ENCODE results near the gene DAZAP1. TPM values are rescaled to one million over a fixed set of nuclear protein-coding genes. Genes with fewer than 3 reads are reported as not detected.
A peak's percentile ranks its signal among the peaks of the same experiment; 100 is the strongest.
"Not testable (repeated sequence)": the region's sequence is repeated elsewhere in the genome, so short reads cannot be mapped to it uniquely, and the experiment has no call there.

Gene DAZAP1
- total RNA-seq, 2 experiments from 2014 or later = 287 to 297 TPM

GRCh38 chr19:1477056-1477455 is 69.7 kb downstream of the DAZAP1 start:
- not testable (repeated sequence) for DNase-seq, H3K36me3 Mint-ChIP-seq, H3K27ac Mint-ChIP-seq, H3K27me3 Mint-ChIP-seq, H3K9me3 Mint-ChIP-seq
- peak overlapping the region; percentile 54 for H3K4me3 Mint-ChIP-seq
- peaks cover 16% of the 10 kb centered on the region for H3K4me1 Mint-ChIP-seq

GRCh38 chr19:1478934-1479707 is 71.7 kb downstream of the DAZAP1 start, which contains the start of gene C19orf25:
C19orf25 (minus strand) TSS chr19:1479215; CDS start chr19:1478903, 312 bp downstream.
- Mint-ChIP-seq H3K27me3 (no peaks in the 10 kb centered on the region), H3K9me3 (no peaks in the 10 kb centered on the region), H3K4me3 (peak within 1 kb of the TSS; percentile 99), H3K36me3 (peaks cover 9% of the 10 kb centered on the region), H3K27ac (peak within 1 kb of the TSS; percentile 95), H3K4me1 (peaks cover 16% of the 10 kb centered on the region)
- peak; percentile 94 for DNase-seq

- Mint-ChIP-seq H3K4me1 (peaks cover 16% of the 10 kb centered on the region), H3K4me3 (no peak overlapping the region), H3K27me3 (no peaks in the 10 kb centered on the region), H3K36me3 (peaks cover 9% of the 10 kb centered on the region), H3K27ac (no peak overlapping the region), H3K9me3 (no peaks in the 10 kb centered on the region)
- no peak for DNase-seq
These were observed 74.0 kb downstream of the DAZAP1 start for GRCh38 chr19:1481224-1481892.

- Mint-ChIP-seq H3K36me3 (peaks cover 6% of the 10 kb centered on the region), H3K4me3 (no peak overlapping the region), H3K4me1 (peaks cover 13% of the 10 kb centered on the region), H3K9me3 (no peaks in the 10 kb centered on the region), H3K27ac (no peak overlapping the region), H3K27me3 (no peaks in the 10 kb centered on the region)
- no peak for DNase-seq
These were observed 74.5 kb downstream of the DAZAP1 start for GRCh38 chr19:1481893-1482360.

- Mint-ChIP-seq H3K4me3 (no peak overlapping the region), H3K27ac (no peak overlapping the region), H3K4me1 (peaks cover 9% of the 10 kb centered on the region), H3K36me3 (peaks cover 2% of the 10 kb centered on the region), H3K27me3 (no peaks in the 10 kb centered on the region), H3K9me3 (no peaks in the 10 kb centered on the region)
- no peak for DNase-seq
These were observed 75.2 kb downstream of the DAZAP1 start for GRCh38 chr19:1482361-1483130.

GRCh38 chr19:1483131-1483978 is 76.0 kb downstream of the DAZAP1 start:
- Mint-ChIP-seq H3K27me3 (no peaks in the 10 kb centered on the region), H3K9me3 (no peaks in the 10 kb centered on the region), H3K4me1 (peaks cover 7% of the 10 kb centered on the region), H3K36me3 (peaks cover 2% of the 10 kb centered on the region), H3K4me3 (no peak overlapping the region), H3K27ac (no peak overlapping the region)
- DNase-seq = no peak

GRCh38 chr19:1483979-1484428 is 76.6 kb downstream of the DAZAP1 start:
- no peak for DNase-seq
- no peaks in the 10 kb centered on the region for H3K27me3 Mint-ChIP-seq
- peaks cover under 1% of the 10 kb centered on the region for H3K36me3 Mint-ChIP-seq
- peaks cover 5% of the 10 kb centered on the region for H3K4me1 Mint-ChIP-seq
- H3K9me3 Mint-ChIP-seq = no peaks in the 10 kb centered on the region
- H3K27ac Mint-ChIP-seq = no peak overlapping the region
- H3K4me3 Mint-ChIP-seq = no peak overlapping the region

Other genes with a start within 250 kb of the DAZAP1 start
- gene SBNO2, start 233.3 kb upstream of the DAZAP1 start, total RNA-seq = 10 to 100 TPM; 50.5 to 51.6 TPM
- gene STK11, start 201.8 kb upstream of the DAZAP1 start, total RNA-seq = 10 to 100 TPM; 54.7 to 55.8 TPM
- under 1 TPM; 0.33 to 0.46 TPM for gene CBARP, start 169.6 kb upstream of the DAZAP1 start, total RNA-seq
- 100 to 1,000 TPM; 175 to 177 TPM for gene ATP5F1D, start 165.8 kb upstream of the DAZAP1 start, total RNA-seq
- gene MIDN, start 159.0 kb upstream of the DAZAP1 start, total RNA-seq = 10 to 100 TPM; 29.3 to 29.6 TPM
- 100 to 1,000 TPM; 208 to 216 TPM for gene CIRBP, start 138.3 kb upstream of the DAZAP1 start, total RNA-seq
- gene FAM174C, start 132.1 kb upstream of the DAZAP1 start, total RNA-seq = 100 to 1,000 TPM in 1 of 2 experiments, 10 to 100 TPM in 1; 99.8 to 101 TPM
- not detected for gene EFNA2, start 121.7 kb upstream of the DAZAP1 start, total RNA-seq
- gene NDUFS7, start 23.7 kb upstream of the DAZAP1 start, total RNA-seq = 100 to 1,000 TPM in 1 of 2 experiments, 10 to 100 TPM in 1; 98.7 to 101 TPM
- gene GAMT, start 6.0 kb upstream of the DAZAP1 start, total RNA-seq = 10 to 100 TPM; 36.5 to 37.6 TPM
- gene RPS15, start 30.8 kb downstream of the DAZAP1 start, total RNA-seq = 1,000 to 10,000 TPM; 1,472 to 1,524 TPM
- under 1 TPM; 0.21 to 0.26 TPM for gene APC2, start 42.5 kb downstream of the DAZAP1 start, total RNA-seq
- gene C19orf25, start 71.6 kb downstream of the DAZAP1 start, total RNA-seq = 10 to 100 TPM; 27.0 to 28.7 TPM
- 1 to 10 TPM; 1.5 to 1.7 TPM for gene PCSK4, start 82.8 kb downstream of the DAZAP1 start, total RNA-seq
- gene REEP6, start 83.6 kb downstream of the DAZAP1 start, total RNA-seq = 1 to 10 TPM; 1.3 to 1.8 TPM
- 1 to 10 TPM; 1.1 to 1.5 TPM for gene ADAMTSL5, start 105.4 kb downstream of the DAZAP1 start, total RNA-seq
- gene PLK5, start 116.5 kb downstream of the DAZAP1 start, total RNA-seq = not detected
- 1 to 10 TPM; 6.1 to 6.5 TPM for gene MEX3D, start 160.7 kb downstream of the DAZAP1 start, total RNA-seq
- 100 to 1,000 TPM; 111 to 117 TPM for gene MBD3, start 185.3 kb downstream of the DAZAP1 start, total RNA-seq
- gene UQCR11, start 197.9 kb downstream of the DAZAP1 start, total RNA-seq = 100 to 1,000 TPM; 229 to 244 TPM
- gene TCF3, start 245.0 kb downstream of the DAZAP1 start, total RNA-seq = 100 to 1,000 TPM; 106 TPM